Right lobe of liver (tissue), 6 donors: ENCODE measurements around the gene PFN1. TPM values are rescaled to one million over a fixed set of nuclear protein-coding genes. Genes with fewer than 3 reads are reported as not detected.

Experiments
- ATAC-seq, 4 donors: fragments of 200-7000 bp; cut with Tn5 transposase; one replicate each; pipeline ENCODE4 v1.9.1; 2020; ENCODE audit warnings: mild to moderate bottlenecking in 4 of 4, moderate library complexity in 4 of 4
- DNase-seq, 3 donors: peaks; one replicate each; pipeline ENCODE4 v3.0.0-alpha.2; 2020
- H3K27ac ChIP-seq, 3 donors: fragments of 200-600 bp; one replicate each; pipeline ENCODE4 v1.8.0; 2022
- H3K27me3 ChIP-seq, 2 donors: fragments of 200-600 bp; one replicate each; pipeline ENCODE4 v1.8.0; 2022
- H3K36me3 ChIP-seq, 4 donors: fragments of 200-600 bp; sonication (generic) in 1 of 4; one replicate each; pipeline versions ENCODE4 v1.5.1 to v1.8.0; 2017 to 2022; ENCODE audit warnings: control low read depth in 1 of 4
- H3K4me1 ChIP-seq, 4 donors: fragments of 200-600 bp; sonication (generic) in 1 of 4; one replicate each; pipeline versions ENCODE4 v1.5.1 to v1.8.0; 2017 to 2022; ENCODE audit warnings: control low read depth in 1 of 4
- H3K4me3 ChIP-seq, 3 donors: fragments of 200-600 bp; one replicate each; pipeline ENCODE4 v1.8.0; 2022
- H3K9me3 ChIP-seq, 4 donors: fragments of 200-600 bp; sonication (generic) in 1 of 4; one replicate each; pipeline versions ENCODE4 v1.5.1 to v1.8.0; 2017 to 2022; ENCODE audit warnings: control low read depth in 1 of 4
- POLR2A ChIP-seq: fragments of 450-650 bp; IDR thresholded peaks from one replicate; pipeline ENCODE4 v1.6.1; 2017; ENCODE audit warnings: antibody characterized with exemption, mild to moderate bottlenecking
- WGBS: methylation state at CpG from one replicate; pipeline ENCODE4 v1.1.6; 2018; ENCODE audit warnings: low coverage, low lambda C conversion rate; ENCODE audit not compliant: insufficient coverage; ENCODE audit errors: missing lambda C conversion rate; 5-methylcytosine and 5-hydroxymethylcytosine counted together
- intact Hi-C, 2 donors: fragments of 100-400 bp; cut with DNase I; formaldehyde crosslinking; loops; one replicate each; pipeline versions ENCODE4 v1.11.2 to v1.14.1; 2022
- microRNA-seq, 2 donors: library from miRNA; unstranded; fragments of <30 nt; microRNA quantifications; one replicate each; pipeline ENCODE4, GENCODE V29; 2019 to 2020
- small RNA-seq, 2 experiments: library from RNA; depleted of rRNA; stranded (forward); fragments of <200 nt; gene quantifications; one replicate each; pipeline ENCODE3, GENCODE V24; 2016
- total RNA-seq, 6 experiments: library from RNA; depleted of rRNA in 2 of 6; stranded (reverse); fragments of >200 nt in 2 of 6; fragmentation: NEBNext Ultra II Directional in 3 of 6; extraction: Animal tissue kit (Norgen Biotek cat#: 25700) in 3 of 6; gene quantifications; one replicate each; pipeline versions ENCODE4 v1.1.0 to v1.2.4, GENCODE V29; 2016 to 2023
- TF ChIP-seq, protein P1 (sequence below), 4 donors: fragments of 200-600 bp in 3 of 4; fragments of 450-650 bp in 1 of 4; IDR thresholded peaks; one replicate each; pipeline versions ENCODE4 v1.5.1 to v1.8.0; 2016 to 2022; ENCODE audit warnings: antibody characterized with exemption in 4 of 4, mild to moderate bottlenecking in 2 of 4
- donor health status: DM: no; HTN: yes; CAD: no.
- donor health status: DM: no; HTN: no; CAD: no.
- donor health status: DM: no; HTN: no; CAD: no.
- donor health status: DM: no; HTN: yes; CAD: no.
- donor health status: DM: no; HTN: yes; CAD: no.

Gene PFN1
- total RNA-seq, 6 experiments from 2014 or later = 221 to 1,037 (median 292) TPM

DNA sequence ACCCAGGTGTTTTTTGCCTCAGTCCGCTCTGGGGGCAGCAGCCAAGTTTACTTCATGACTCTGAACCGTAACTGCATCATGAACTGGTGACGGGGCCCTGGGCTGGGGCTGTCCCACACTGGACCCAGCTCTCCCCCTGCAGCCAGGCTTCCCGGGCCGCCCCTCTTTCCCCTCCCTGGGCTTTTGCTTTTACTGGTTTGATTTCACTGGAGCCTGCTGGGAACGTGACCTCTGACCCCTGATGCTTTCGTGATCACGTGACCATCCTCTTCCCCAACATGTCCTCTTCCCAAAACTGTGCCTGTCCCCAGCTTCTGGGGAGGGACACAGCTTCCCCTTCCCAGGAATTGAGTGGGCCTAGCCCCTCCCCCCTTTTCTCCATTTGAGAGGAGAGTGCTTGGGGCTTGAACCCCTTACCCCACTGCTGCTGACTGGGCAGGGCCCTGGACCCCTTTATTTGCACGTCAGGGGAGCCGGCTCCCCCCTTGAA is 51.1 kb downstream of the PFN1 start:
- Histone ChIP-seq H3K27ac (no peak overlapping the region), H3K4me1 (peaks cover 0 to 27% (median 12%) of the 10 kb centered on the region in 4 donors), H3K9me3 (no peaks in the 10 kb centered on the region), H3K36me3 (peaks cover 0 to 34% (median 7%) of the 10 kb centered on the region in 4 donors), H3K27me3 (no peaks in the 10 kb centered on the region), H3K4me3 (no peak overlapping the region)
- TF ChIP-seq, protein P1, sequence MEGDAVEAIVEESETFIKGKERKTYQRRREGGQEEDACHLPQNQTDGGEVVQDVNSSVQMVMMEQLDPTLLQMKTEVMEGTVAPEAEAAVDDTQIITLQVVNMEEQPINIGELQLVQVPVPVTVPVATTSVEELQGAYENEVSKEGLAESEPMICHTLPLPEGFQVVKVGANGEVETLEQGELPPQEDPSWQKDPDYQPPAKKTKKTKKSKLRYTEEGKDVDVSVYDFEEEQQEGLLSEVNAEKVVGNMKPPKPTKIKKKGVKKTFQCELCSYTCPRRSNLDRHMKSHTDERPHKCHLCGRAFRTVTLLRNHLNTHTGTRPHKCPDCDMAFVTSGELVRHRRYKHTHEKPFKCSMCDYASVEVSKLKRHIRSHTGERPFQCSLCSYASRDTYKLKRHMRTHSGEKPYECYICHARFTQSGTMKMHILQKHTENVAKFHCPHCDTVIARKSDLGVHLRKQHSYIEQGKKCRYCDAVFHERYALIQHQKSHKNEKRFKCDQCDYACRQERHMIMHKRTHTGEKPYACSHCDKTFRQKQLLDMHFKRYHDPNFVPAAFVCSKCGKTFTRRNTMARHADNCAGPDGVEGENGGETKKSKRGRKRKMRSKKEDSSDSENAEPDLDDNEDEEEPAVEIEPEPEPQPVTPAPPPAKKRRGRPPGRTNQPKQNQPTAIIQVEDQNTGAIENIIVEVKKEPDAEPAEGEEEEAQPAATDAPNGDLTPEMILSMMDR (IDR thresholded peaks at IDR 0.05) = no peak
- TF ChIP-seq POLR2A = no peak
- no peak for ATAC-seq
- WGBS = 90% methylated on average over 3 of the region's 10 CpGs
- peak in 1 of 3 donors; percentile 57 for DNase-seq
- intact Hi-C loops = no loop called here

DNA sequence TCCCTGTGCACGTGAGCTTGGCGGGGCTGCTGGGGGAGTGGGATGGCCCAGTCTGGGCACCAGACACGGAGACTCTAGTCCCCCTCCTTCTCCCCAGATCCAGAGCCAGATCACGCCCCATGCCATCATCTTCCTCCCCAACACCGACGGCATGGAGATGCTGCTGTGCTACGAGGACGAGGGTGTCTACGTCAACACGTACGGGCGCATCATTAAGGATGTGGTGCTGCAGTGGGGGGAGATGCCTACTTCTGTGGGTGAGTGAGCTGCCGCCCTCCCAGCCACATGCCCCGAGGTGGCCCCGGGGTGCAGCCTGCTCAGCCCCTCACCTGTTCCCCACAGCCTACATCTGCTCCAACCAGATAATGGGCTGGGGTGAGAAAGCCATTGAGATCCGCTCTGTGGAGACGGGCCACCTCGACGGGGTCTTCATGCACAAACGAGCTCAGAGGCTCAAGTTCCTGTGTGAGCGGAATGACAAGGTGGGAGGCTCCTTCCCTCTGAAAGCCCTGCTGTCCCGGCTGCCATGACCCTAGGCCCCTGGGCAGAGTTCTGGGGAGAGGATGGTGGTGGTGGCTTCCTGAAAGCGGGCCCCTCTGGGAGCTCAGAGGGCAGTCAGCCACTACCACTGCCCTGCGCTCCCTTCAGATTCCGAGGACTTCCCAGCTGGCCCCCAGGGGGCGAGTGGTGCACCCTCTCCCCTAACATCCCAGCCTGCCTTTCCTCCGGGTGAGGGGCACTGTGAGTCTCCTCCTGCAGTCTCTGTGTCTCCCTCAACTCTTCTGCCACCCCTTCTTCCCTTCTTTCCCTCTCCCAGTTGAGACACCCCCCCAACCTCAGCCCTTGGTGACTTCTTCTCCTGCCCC is 51.8 kb downstream of the PFN1 start:
- 100% methylated on average over 1 of the region's 27 CpGs for WGBS
- Histone ChIP-seq H3K9me3 (no peaks in the 10 kb centered on the region), H3K27ac (no peak overlapping the region), H3K27me3 (no peaks in the 10 kb centered on the region), H3K4me3 (no peak overlapping the region), H3K4me1 (peaks cover 0 to 27% (median 12%) of the 10 kb centered on the region in 4 donors), H3K36me3 (peaks cover 0 to 41% (median 7%) of the 10 kb centered on the region in 4 donors)
- intact Hi-C loops = no loop called here
- DNase-seq (peak in 1 of 3 donors; percentile 52), ATAC-seq (no peak)
- no peak for TF ChIP-seq POLR2A
- TF ChIP-seq, protein P1 (IDR thresholded peaks at IDR 0.05) = no peak

DNA sequence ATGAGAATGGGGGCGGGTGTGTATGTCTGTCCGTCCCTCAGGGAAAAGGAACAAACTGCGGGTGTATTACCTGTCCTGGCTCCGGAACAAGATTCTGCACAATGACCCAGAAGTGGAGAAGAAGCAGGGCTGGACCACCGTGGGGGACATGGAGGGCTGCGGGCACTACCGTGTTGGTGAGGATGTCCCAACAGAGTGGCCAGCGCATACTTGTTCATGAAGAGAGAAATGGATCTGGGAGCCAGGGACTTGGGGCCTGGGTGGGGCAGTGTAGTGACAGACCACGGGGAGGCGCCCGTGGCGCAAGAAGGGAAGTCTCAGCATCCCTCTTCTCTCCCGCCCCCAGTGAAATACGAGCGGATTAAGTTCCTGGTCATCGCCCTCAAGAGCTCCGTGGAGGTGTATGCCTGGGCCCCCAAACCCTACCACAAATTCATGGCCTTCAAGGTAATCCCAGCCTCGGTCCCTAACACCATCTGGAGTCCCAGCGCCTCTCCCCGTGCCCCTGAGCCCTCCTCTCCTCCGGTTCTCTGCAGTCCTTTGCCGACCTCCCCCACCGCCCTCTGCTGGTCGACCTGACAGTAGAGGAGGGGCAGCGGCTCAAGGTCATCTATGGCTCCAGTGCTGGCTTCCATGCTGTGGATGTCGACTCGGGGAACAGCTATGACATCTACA is 52.5 kb downstream of the PFN1 start:
- Histone ChIP-seq H3K4me3 (no peak overlapping the region), H3K27me3 (no peaks in the 10 kb centered on the region), H3K27ac (no peak overlapping the region), H3K36me3 (peaks cover 0 to 43% (median 7%) of the 10 kb centered on the region in 4 donors), H3K9me3 (no peaks in the 10 kb centered on the region), H3K4me1 (peaks cover 0 to 25% (median 11%) of the 10 kb centered on the region in 4 donors)
- DNase-seq = peak in 2 of 3 donors; percentile 49 to 57
- intact Hi-C loops = no loop called here
- WGBS = 68% methylated on average over 9 of the region's 27 CpGs
- no peak for ATAC-seq
- TF ChIP-seq POLR2A = no peak

Small RNA genes within 50 kb of the gene (microRNA-seq; reads per million reads assigned to microRNA genes)
- gene MIR6864 = 0 reads per million in 2 donors
- gene MIR6865 = 0 reads per million in 2 donors

Small RNA genes within 50 kb of the gene (small RNA-seq; reads per million reads assigned to genes)
- gene MIR6864 (0 to 0.10 reads per million in 2 experiments), gene MIR6865 (0 reads per million in 2 experiments)

Other genes starting within 250 kb of the PFN1 start
- 10 to 100 TPM; 11.5 to 22.2 (median 16.1) TPM for gene PELP1, start 244.4 kb downstream of the PFN1 start, total RNA-seq
- gene ARRB2, start 237.9 kb downstream of the PFN1 start, total RNA-seq = 10 to 100 TPM; 18.2 to 38.6 (median 23.9) TPM
- gene MED11, start 217.1 kb downstream of the PFN1 start, total RNA-seq = 10 to 100 TPM in 5 of 6 experiments, 1 to 10 TPM in 1; 10.0 to 21.1 (median 16.2) TPM
- gene ZMYND15, start 208.7 kb downstream of the PFN1 start, total RNA-seq = 1 to 10 TPM in 5 of 6 experiments, under 1 TPM in 1; 0.70 to 6.5 (median 1.9) TPM
- gene CXCL16, start 208.6 kb downstream of the PFN1 start, total RNA-seq = 10 to 100 TPM; 13.3 to 69.6 (median 31.3) TPM
- 100 to 1,000 TPM in 3 of 6 experiments, 10 to 100 TPM in 3; 67.1 to 215 (median 112) TPM for gene TM4SF5, start 176.6 kb downstream of the PFN1 start, total RNA-seq
- 10 to 100 TPM in 1 of 6 experiments, 1 to 10 TPM in 5; 3.5 to 12.3 (median 5.2) TPM for gene VMO1, start 162.2 kb downstream of the PFN1 start, total RNA-seq
- gene GLTPD2, start 159.6 kb downstream of the PFN1 start, total RNA-seq = 10 to 100 TPM; 20.6 to 97.4 (median 60.9) TPM
- gene PSMB6, start 152.4 kb downstream of the PFN1 start, total RNA-seq = 100 to 1,000 TPM in 2 of 6 experiments, 10 to 100 TPM in 4; 68.8 to 136 (median 75.7) TPM
- 10 to 100 TPM in 3 of 6 experiments, 1 to 10 TPM in 3; 8.2 to 27.3 (median 10.8) TPM for gene PLD2, start 141.4 kb downstream of the PFN1 start, total RNA-seq
- 10 to 100 TPM; 20.3 to 42.5 (median 28.0) TPM for gene MINK1, start 115.2 kb downstream of the PFN1 start, total RNA-seq
- gene C17orf107, start 49.0 kb downstream of the PFN1 start, total RNA-seq = 1 to 10 TPM; 1.6 to 4.0 (median 3.2) TPM
- 1 to 10 TPM; 1.4 to 2.9 (median 2.0) TPM for gene CHRNE, start 45.4 kb downstream of the PFN1 start, total RNA-seq
- under 1 TPM in 3 of 6 experiments, not detected in 3; 0.13 to 0.20 (median 0.15) TPM for gene GP1BA, start 16.3 kb downstream of the PFN1 start, total RNA-seq
- 10 to 100 TPM; 32.6 to 64.2 (median 41.0) TPM for gene SLC25A11, start 8.5 kb downstream of the PFN1 start, total RNA-seq
- gene RNF167, start 8.3 kb downstream of the PFN1 start, total RNA-seq = 10 to 100 TPM; 52.1 to 73.5 (median 57.5) TPM
- 10 to 100 TPM; 54.7 to 69.8 (median 58.7) TPM for gene ENO3, start 2.6 kb upstream of the PFN1 start, total RNA-seq
- 10 to 100 TPM; 22.3 to 33.9 (median 26.4) TPM for gene SPAG7, start 19.3 kb upstream of the PFN1 start, total RNA-seq
- 10 to 100 TPM; 15.3 to 21.1 (median 17.7) TPM for gene CAMTA2, start 39.1 kb upstream of the PFN1 start, total RNA-seq
- gene INCA1, start 49.0 kb upstream of the PFN1 start, total RNA-seq = 1 to 10 TPM in 2 of 6 experiments, under 1 TPM in 3, not detected in 1; 0.83 to 1.3 (median 0.97) TPM
- 100 to 1,000 TPM in 3 of 6 experiments, 10 to 100 TPM in 3; 59.8 to 112 (median 99.3) TPM for gene KIF1C, start 49.4 kb upstream of the PFN1 start, total RNA-seq
- under 1 TPM in 2 of 6 experiments, not detected in 4; 0.13 to 0.20 TPM for gene SLC52A1, start 86.9 kb upstream of the PFN1 start, total RNA-seq
- gene ZFP3, start 129.9 kb upstream of the PFN1 start, total RNA-seq = 1 to 10 TPM in 1 of 6 experiments, under 1 TPM in 5; 0.51 to 1.6 (median 0.87) TPM
- 1 to 10 TPM; 3.3 to 5.0 (median 4.5) TPM for gene ZNF232, start 163.3 kb upstream of the PFN1 start, total RNA-seq
- under 1 TPM in 2 of 6 experiments, not detected in 4; 0.02 to 0.07 TPM for gene USP6, start 167.5 kb upstream of the PFN1 start, total RNA-seq
- 1 to 10 TPM; 1.2 to 3.8 (median 2.2) TPM for gene ZNF594, start 243.3 kb upstream of the PFN1 start, total RNA-seq